GM19467 (cell line): ENCODE measurements around the gene MITF.
"Not testable (repeated sequence)": the region's sequence is repeated elsewhere in the genome, so short reads cannot be mapped to it uniquely, and the experiment has no call there.

ENCODE experiments used
- ATAC-seq: cut with Tn5 transposase; IDR thresholded peaks from one replicate; pipeline ENCODE4 v1.9.1; 2021; ENCODE audit warnings: mild to moderate bottlenecking, moderate library complexity; ENCODE audit not compliant: unreplicated experiment

MITF gene

DNA sequence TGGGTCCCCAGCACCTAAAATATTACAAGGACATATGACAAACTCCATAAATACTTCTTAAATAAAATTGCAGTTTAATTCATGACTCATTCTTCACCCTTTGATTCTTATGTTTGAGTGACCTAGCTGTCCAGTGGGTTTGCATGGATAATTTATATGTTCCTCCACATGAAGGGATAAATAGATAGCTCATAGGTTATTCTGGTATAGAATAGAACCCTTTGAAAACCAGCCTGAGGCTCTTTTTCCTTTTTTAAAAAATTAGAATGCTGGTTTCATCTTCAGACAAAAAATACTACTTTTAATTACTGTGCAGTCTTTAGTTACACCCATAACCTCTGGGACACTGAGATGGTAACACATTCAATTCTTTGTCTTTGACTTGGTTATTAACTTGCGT is 163.1 kb downstream of the MITF start:
- no peak for ATAC-seq

DNA sequence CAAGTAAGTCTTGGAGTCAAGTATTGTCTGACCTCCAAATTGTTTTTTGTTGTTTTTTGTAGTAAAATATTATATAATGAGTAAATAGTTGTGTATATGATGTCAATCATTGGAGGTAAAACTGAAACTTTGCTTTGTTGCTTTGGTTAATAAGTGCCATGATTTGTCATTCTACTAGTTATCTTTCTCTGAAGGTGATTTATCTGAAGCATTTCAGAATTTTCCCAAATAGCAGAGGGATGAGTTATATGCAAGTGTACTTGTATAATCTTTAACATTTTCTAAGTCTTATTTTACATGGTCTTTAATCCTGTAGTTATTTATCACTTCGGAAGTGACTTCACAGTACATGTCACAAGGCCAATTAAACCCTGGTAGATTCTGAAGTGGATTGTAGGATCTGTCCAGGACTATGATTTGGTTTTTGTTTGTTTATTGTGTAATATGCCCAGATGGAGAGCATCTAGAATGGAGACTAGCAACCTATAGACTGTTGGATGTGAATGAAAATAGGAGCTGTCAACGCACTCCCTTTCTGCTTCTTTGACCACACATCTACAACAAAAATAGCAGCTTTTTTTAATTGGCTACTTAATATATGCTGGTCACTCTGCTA is 167.2 kb downstream of the MITF start:
- no peak for ATAC-seq

DNA sequence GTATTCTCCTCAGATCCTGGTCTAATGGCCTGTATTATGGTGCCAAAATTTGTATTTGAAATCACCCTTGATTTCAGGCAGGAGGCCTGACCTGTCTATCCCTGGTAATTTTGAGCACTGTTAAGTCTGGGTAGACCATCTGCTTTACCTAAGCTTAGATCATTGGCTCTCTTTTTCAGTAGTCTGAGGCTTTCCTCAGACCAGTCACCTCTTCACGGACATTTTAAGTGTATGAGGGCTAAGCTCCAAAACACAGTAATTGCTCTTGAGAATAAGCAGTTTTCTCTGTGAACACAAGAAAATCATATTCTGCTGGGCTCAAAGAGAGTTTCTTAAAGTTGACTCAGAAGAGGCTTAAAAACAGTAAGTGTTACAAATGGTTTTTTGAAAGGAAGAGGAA is 168.3 kb downstream of the MITF start:
- ATAC-seq = no peak

DNA sequence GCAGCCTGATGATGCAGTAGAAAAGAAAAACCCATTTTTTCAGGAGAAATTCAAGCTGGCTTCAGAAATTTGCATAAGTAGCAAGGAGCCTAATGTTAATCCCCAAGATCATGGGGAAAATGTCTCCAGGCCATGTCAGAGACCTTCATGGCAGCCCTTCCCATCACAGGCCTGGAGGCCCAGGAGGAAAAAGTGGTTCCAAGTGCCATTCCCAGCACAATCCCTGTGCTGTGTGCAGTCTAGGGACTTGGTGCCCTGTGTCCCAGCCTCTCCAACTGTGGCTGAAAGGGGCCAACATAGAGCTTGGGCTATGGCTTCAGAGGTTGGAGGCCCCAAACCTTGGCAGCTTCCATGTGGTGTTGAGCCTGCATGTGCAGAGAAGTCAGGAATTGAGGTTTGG is 170.6 kb downstream of the MITF start:
- not testable (repeated sequence) for ATAC-seq

DNA sequence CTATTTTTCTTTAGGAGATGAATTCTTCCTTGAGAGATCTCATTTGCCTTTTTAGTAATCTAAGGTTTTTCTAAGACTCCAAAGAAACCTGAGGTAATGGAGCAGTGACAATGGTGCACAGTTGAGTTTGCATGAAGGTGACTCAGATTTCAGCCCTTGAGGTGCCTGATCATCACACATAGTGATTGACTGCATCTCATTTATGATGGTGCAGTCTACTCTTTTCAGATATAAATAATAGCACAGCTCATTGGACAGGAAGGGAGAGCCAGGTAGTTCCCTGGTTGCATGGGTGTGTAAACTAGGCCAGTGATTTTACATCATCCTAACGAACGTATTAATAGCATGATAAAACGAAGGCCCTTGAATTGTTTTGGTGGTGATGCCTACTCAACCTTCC is 174.2 kb downstream of the MITF start:
- ATAC-seq = no peak

DNA sequence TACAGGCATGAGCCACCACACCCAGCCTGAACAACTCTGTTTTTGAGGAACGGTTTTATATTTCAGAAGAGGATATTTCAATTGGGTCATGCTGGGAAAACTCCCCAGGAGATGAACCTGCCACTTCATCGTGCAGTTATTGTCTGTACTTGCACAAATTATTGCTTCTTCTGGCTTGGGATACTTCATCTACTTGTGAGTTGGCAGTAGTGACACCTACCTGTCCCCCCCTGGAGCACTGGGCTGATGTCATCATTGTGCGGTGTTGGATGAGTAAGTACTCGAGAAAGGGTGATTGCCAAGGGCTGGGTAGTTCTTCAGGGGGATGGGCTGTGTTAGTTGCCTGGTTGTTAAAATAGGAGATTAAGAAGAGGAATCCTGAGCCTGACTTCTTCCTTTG is 175.1 kb downstream of the MITF start:
- no peak for ATAC-seq

DNA sequence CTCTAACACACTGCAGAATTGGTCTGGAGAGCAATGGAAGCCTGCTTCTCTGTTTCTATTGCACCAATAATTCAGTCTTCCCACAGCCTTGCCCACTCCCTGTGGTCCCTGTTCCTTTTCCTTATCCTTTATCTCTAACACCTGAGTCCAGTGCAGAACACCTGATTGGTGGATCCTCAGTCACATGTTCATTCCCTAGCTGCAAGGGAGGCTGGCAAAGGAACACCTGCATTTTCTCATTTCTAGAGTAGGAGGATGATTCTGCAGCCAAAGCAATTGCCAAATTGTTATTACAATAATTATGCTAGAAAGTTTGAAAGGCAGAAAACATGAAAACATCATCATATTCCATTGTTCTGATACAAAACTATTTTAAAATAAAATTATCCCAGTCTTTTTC is 176.5 kb downstream of the MITF start:
- no peak for ATAC-seq

DNA sequence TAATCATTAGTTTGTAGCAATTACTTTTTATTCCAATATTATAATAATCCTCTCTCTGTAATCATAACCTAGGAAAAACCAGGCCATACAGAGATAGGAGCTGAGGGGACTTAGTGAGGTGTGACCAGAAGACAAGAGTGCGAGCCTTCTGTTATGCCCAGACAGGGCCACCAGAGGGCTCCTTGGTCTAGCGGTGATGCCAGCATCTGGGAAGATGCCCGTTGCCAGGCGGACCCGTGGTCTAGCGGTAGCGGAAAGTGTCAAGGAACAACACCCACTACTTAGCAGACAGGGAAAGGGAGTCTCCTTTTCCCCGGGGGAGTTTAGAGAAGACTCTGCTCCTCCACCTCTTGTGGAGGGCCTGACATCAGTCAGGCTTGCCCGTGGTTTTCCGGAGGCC is 180.7 kb downstream of the MITF start:
- ATAC-seq = not testable (repeated sequence)

DNA sequence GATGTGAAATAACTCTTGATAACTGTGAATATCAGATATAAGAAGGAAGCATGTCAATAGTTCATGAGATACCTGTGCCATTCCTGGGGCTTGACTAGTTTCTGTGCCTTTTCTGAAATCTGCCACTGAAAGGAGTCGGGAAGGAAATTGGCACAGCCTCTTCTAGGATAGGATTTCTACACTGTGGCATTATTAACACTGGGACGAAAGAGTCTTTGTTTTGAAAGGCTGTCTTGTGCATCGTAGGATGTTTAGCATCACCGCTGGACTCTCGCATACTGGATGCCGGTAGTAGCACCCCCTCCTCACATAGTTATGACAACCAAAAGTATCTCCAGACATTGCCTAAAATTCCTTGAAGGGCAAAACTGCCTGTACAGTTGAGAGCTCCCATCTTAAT is 182.4 kb downstream of the MITF start:
- ATAC-seq = no peak

DNA sequence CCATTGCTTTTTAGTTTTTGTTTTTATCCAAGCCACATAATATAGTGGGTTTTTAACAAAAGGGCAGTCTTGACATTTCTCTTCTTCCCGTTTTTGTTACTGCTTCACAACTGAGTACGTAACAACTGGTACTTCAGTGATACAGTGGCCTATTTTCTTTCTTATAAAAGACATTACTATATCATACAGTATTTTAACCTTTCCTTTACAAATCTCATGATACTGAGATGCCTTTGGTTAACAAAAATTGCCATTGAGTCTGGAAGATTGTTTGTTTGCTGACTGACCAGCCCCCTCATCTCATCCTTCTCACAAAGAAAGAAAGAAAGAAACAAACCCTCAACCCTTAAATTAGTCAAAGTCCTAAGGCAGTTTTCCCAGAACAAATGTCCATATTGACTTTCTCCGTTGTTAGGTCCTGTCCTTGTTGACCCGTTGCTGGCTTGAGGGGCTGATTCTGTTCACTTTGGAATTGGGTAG is 183.3 kb downstream of the MITF start:
- ATAC-seq = no peak

DNA sequence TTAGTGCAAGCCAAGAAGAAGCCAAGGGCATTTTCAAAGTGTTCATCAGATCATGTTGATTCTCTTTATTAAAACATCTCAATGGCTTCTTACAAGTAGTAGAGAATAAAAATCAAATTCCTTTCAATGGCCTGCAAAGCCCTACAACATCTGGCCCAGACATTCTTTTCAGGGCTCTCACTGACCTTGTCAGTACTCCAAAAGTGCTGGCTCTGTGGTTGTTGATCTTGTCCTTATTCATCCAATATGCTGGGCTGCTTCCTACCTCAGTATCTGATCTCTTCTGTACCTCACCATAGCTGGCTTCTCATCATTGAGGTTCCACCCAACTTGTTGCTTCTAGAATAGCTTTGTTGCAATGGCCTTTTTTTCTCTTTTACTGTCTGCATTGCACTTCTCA is 186.2 kb downstream of the MITF start:
- ATAC-seq = no peak

DNA sequence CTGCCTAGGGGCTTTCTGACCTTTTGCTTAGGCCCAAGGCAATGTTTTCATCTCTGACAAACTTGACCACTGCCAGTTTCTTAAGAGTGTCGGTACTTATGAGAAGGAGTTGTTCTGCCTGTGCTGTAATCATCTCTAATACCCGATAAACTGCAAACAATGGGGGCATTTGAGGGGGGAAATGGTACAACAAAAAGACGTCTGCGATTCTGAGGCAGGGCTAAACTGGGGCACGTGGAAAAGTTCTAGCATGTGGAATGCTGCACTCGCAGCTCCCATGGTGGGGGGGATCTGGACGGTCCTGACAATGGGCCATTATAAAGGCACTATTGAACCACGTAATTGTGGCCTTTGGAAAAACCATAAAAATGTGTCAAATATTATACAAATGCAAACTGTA is 187.1 kb downstream of the MITF start:
- ATAC-seq = no peak

DNA sequence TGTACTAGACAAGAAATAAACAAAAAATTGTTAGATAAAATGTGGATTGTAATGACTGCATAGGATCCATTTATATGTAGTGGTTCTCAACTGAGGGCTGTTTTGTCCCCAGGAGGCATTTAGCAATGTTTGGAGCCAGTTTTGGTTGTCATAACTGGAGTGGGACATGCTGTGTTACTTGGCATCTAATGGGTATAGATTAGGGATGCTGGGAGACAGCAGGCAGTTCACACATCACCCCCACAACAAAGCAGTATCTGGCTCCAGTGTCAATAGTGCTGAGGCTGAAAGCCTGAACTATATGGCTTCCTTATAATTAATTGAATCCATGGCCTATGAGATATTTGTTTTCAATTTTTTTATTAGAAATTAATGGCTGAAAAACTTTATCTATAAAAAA is 188.3 kb downstream of the MITF start:
- ATAC-seq = no peak

DNA sequence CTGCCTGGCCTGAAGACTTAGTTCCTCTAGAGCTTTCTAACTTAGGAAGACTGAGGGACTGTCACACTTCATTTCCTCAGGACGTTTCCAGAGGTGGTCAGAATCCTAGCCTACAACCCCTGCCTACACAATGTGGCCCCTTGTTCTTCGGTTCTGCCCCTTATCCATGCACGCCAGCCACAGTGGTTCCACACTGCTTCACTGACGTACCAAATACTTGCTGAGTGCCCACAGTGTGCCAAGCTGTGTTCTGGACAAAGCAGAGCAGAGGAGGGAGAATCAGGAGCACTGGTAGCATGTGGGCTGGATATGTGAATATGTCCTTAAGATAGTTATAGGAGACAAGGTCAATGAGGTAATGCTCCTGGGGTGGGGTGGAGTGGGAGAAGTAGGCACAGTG is 189.8 kb downstream of the MITF start:
- ATAC-seq = no peak

DNA sequence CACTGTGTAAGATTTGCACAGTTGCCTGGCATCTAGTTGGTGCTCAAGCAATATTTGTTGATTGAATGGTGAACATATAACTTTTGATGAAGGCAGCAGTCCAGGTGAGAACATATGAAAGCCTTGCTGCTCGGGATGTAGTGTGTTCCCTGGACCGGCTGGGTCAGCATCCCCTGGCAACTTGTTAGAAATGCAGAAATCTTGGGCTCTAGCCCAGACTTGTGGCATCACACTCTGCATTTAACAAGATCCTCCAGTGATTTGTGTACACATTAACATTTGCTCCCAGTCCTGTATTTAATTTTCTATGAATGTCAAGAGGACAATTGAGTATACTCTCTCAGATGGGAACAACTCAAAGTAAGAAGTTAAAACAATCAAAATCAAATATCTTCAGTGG is 191.3 kb downstream of the MITF start:
- no peak for ATAC-seq

DNA sequence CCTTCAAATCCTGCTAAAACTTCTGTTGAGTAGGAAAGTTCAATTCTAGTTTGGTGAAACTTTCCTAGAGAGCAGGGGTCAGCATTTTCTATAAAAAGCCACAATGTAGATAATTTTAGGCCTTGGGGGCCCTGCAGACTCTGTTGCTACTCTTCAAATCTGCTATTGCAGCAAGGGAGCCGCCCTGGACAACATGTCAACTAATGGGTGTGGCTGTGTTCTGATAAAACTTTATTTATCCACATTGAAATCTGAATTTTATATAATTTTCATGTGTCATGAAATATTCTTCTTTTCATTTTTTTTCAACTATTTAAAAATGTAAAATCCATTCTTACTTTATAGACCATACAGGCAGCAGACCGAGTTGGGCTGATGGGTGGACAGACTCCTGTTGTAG is 192.8 kb downstream of the MITF start:
- no peak for ATAC-seq

DNA sequence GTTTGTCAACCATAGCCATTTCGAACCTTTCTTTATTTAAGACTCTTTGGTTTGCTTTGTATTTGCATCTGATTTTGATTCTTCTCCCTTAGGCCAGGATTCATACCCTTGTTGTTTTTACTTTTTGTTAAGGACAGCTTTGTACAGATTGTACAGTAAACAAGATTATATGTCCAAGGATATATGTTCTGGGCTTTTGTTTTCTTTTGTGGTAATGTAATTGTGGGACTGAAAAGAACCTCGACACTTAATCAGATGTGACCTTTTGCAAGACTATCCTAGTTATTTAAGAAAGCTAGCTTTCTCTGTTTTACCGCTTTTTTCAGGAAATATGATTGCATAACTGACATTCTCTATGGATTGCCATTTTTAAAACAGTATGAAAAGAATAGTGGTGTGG is 193.2 kb downstream of the MITF start:
- no peak for ATAC-seq

DNA sequence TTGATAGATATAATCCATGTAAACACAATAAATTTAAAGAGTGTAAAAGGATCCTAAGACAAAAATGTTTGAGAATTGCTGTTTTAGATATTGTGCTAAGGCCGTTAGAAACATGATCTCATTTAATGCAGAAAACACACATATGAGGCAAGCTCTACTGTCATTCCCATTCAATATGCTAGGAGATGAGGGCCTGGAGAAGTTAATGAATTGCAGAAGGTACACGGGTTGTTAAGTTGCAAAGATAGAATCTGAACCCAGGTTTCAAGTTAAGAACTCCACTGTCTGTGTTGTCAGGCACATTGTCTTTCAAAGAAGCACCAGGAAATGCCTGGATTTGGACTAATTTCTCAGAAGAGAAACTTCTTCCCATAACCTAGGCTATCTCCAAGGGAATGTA is 195.1 kb downstream of the MITF start:
- ATAC-seq = no peak

DNA sequence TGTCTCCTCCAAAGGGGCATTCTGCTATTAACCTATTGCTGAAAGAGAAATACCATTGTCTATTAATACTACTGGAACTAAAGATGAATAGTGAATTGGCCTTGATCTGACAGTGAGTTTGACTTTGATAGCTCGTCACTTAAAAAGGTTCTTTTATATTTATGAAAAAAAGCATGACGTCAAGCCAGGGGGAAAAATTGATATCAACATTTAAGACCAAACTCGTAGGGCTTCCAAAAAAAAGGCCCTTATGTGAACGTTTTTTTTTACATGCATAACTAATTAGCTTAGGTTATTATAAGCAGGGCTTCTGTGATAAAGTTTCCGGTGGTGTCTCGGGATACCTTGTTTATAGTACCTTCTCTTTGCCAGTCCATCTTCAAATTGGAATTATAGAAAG is 197.0 kb downstream of the MITF start:
- no peak for ATAC-seq

DNA sequence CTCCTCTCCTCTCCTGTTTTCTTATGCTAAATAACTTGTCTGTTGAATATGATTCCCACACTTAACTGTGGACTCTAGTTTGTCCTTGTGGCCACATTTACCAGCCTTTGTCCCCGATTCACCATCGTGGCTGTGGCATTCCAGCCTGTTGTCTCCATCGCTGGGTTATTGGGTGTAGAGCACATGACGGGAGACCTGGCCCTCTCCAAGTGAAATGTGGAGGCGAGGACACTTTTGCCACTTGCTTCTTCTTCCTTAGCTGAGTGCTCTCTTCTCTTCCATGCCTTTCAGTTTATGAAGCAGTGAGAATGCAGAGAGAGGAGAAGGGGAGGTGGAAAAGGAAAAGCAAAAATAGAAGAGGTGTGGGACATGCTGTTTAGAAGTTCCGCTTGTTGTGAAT is 198.8 kb downstream of the MITF start:
- ATAC-seq = no peak

DNA sequence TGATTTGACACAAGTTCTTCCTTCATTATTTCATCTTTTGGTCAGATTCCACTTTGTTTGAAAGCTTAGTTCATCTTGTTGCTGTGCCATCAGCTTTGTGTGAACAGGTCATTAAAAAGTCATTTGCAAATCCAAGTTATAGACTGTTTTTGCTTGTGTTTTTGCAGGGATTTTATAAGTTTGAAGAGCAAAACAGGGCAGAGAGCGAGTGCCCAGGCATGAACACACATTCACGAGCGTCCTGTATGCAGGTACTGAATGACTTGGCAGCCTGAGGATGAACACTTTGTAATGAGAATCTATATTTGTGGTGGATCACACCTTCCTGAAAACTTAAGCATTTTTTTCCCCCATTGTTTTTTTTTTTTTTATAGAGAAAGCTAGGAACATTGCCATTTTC is 199.7 kb downstream of the MITF start:
- ATAC-seq = no peak

DNA sequence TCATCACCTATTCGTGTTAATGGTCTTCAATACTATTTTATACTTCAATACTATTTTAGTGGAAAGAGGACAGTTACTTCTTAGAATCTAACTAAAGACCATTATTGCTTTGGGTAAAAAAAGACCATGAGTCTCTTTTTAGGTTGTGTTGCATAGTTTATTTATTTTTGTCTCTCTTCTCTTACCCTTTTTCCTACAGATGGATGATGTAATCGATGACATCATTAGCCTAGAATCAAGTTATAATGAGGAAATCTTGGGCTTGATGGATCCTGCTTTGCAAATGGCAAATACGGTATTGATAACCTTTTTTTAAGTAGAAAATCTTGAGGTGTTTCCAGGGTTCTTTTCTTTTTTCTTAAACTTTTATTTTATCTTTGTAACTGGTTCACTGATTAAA is 201.8 kb downstream of the MITF start:
- no peak for ATAC-seq

DNA sequence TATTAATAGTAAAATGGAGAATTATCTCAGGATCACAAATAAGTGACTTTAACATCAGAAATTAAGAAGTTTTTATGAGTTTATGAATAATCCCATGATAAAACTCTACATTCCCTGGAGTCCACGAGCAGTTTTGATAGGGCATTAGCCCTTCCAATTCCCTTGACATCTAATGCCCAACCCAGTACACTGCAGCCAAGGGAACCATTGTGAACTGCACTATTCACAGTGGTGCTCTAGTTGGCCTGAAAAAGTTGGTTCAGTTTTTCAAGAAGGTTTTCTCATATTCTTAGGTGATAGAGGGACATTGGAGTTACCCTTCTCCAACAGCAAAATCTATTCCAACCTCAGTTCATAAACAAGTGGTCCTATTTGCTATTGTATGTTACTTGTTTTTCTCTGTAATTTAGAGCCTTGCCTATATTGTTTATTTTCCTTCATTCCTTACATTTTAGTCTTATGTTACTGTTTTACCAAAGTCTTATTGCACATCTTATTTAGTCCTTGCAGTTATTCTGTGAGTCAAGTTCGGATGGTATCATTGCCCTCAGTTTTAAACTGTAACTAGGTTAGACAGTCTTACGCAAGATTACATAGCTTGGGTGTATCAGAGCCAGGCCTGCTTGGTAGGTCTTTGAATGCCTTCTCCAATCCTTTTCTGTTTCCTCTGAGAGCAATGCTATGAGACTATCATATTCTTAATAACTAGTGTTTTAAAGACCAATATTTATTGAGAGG is 202.3 kb downstream of the MITF start:
- no peak for ATAC-seq
